Endodermal cell (in vitro differentiated cells): ENCODE measurements around the gene ADAM15. TPM values are rescaled to one million over a fixed set of nuclear protein-coding genes. Genes with fewer than 3 reads are reported as not detected.

Source experiments
- DNase-seq: peaks from one replicate; pipeline ENCODE4 v3.0.0-alpha.2; 2017
- H3K27ac ChIP-seq: 2 replicates; pipeline ENCODE4 v1.5.1; 2013; ENCODE audit warnings: mild to moderate bottlenecking, low read depth, low read length, moderate library complexity
- H3K27me3 ChIP-seq: 2 replicates; pipeline ENCODE4 v1.6.1; 2013; ENCODE audit warnings: mild to moderate bottlenecking, low read length, moderate library complexity; ENCODE audit not compliant: insufficient read depth, control insufficient read depth, poor library complexity, severe bottlenecking
- H3K36me3 ChIP-seq: 2 replicates; pipeline ENCODE4 v1.7.0; 2013; ENCODE audit warnings: mild to moderate bottlenecking, low read length, moderate library complexity; ENCODE audit not compliant: control insufficient read depth, insufficient read depth
- H3K4me1 ChIP-seq: one replicate; pipeline ENCODE4 v1.7.0; 2013; ENCODE audit warnings: low read length; ENCODE audit not compliant: control insufficient read depth, insufficient read depth
- H3K4me3 ChIP-seq: 2 replicates; pipeline ENCODE4 v1.5.1; 2013; ENCODE audit warnings: mild to moderate bottlenecking, low read length, moderate library complexity
- H3K9ac ChIP-seq: 2 replicates; pipeline ENCODE4 v1.6.1; 2013; ENCODE audit warnings: mild to moderate bottlenecking, low read length, moderate library complexity; ENCODE audit not compliant: poor library complexity, severe bottlenecking; ENCODE audit errors: extremely low read depth
- H3K9me3 ChIP-seq: 2 replicates; pipeline ENCODE4 v1.6.1; 2013; ENCODE audit warnings: mild to moderate bottlenecking, low read length, moderate library complexity; ENCODE audit not compliant: control insufficient read depth
- H3K27ac Mint-ChIP-seq: 2 replicates; pipeline ENCODE4 v1.8.0; 2020; ENCODE audit warnings: mixed read lengths
- H3K27me3 Mint-ChIP-seq: 2 replicates; pipeline ENCODE4 v1.8.0; 2021; ENCODE audit warnings: mild to moderate bottlenecking, mixed read lengths; ENCODE audit not compliant: insufficient read depth
- H3K36me3 Mint-ChIP-seq: 2 replicates; pipeline ENCODE4 v1.8.0; 2020; ENCODE audit warnings: low read depth, mixed read lengths
- H3K4me1 Mint-ChIP-seq: 2 replicates; pipeline ENCODE4 v1.8.0; 2020; ENCODE audit warnings: mixed read lengths
- H3K4me3 Mint-ChIP-seq: 2 replicates; pipeline ENCODE4 v1.8.0; 2020; ENCODE audit warnings: mild to moderate bottlenecking, moderate library complexity, mixed read lengths
- H3K9me3 Mint-ChIP-seq: 2 replicates; pipeline ENCODE4 v1.8.0; 2020; ENCODE audit warnings: mild to moderate bottlenecking, mixed read lengths
- WGBS, 2 experiments: methylation state at CpG; one replicate each; pipeline versions ENCODE4 v1.1.5 to v1.1.7; 2013; ENCODE audit warnings: missing lambda C conversion rate in 2 of 2, mixed read lengths in 1 of 2; ENCODE audit not compliant: insufficient coverage in 1 of 2, insufficient read length in 1 of 2; 5-methylcytosine and 5-hydroxymethylcytosine counted together
- total RNA-seq, 2 donors: library from RNA; stranded (reverse); fragmentation: NEBNext Ultra II Directional in 1 of 2; extraction: Animal tissue kit (Norgen Biotek cat#: 25700) in 1 of 2; gene quantifications; 2 replicates in 1 of 2; 3 replicates in 1 of 2; pipeline ENCODE4 v1.2.1, GENCODE V29; 2021
- TF ChIP-seq, protein P1 (sequence below): fragments of 200-600 bp; sonication (generic); conservative IDR thresholded peaks from 2 replicates; pipeline ENCODE4 v1.5.0; 2021; ENCODE audit warnings: antibody characterized with exemption, mild to moderate bottlenecking

ADAM15 gene
- total RNA-seq, 2 donors from 2014 or later: 13.4 to 16.5 TPM

GRCh38 chr1:155009221-155009711, 41.9 kb upstream of the ADAM15 start:
- H3K4me1 ChIP-seq: peaks cover 7% of the 10 kb centered on the region
- TF ChIP-seq, protein P1, sequence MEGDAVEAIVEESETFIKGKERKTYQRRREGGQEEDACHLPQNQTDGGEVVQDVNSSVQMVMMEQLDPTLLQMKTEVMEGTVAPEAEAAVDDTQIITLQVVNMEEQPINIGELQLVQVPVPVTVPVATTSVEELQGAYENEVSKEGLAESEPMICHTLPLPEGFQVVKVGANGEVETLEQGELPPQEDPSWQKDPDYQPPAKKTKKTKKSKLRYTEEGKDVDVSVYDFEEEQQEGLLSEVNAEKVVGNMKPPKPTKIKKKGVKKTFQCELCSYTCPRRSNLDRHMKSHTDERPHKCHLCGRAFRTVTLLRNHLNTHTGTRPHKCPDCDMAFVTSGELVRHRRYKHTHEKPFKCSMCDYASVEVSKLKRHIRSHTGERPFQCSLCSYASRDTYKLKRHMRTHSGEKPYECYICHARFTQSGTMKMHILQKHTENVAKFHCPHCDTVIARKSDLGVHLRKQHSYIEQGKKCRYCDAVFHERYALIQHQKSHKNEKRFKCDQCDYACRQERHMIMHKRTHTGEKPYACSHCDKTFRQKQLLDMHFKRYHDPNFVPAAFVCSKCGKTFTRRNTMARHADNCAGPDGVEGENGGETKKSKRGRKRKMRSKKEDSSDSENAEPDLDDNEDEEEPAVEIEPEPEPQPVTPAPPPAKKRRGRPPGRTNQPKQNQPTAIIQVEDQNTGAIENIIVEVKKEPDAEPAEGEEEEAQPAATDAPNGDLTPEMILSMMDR: no peak
- no peaks in the 10 kb centered on the region for H3K9me3 Mint-ChIP-seq
- no peak overlapping the region for H3K27ac ChIP-seq
- no peak overlapping the region for H3K27ac Mint-ChIP-seq
- no peaks in the 10 kb centered on the region for H3K36me3 ChIP-seq
- H3K9ac ChIP-seq: no peak overlapping the region
- no peak overlapping the region for H3K4me3 ChIP-seq
- peaks cover 7% of the 10 kb centered on the region for H3K36me3 Mint-ChIP-seq
- DNase-seq: no peak
- no peaks in the 10 kb centered on the region for H3K27me3 Mint-ChIP-seq
- no peaks in the 10 kb centered on the region for H3K9me3 ChIP-seq
- peaks cover 19% of the 10 kb centered on the region for H3K4me1 Mint-ChIP-seq
- H3K4me3 Mint-ChIP-seq: no peak overlapping the region
- H3K27me3 ChIP-seq: no peaks in the 10 kb centered on the region
- 91 to 100% methylated on average over 4 to 12 of the region's 12 CpGs for WGBS, 2 experiments

DNA sequence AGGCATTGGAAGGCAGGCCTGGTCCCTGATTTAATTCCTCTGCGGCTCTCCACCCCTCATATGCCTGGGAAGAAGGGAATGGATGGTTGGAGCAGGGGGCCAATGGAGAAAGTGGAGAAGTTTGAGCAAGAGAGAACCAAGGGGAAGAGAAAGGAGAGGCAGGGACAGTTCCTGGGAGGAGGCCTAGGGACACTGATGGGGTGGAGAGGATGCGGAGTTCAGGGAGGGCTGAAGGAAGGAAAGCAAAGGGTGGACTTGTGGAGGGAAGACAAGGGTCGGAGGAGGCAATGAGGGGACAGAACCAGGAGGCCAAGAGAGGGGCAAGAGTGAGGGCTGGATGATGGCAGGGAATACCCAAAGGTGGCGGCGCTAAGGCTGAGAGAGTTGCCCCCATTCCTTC, 41.4 kb upstream of the ADAM15 start:
- no peak overlapping the region for H3K27ac ChIP-seq
- Mint-ChIP-seq H3K36me3 (peaks cover 8% of the 10 kb centered on the region), H3K9me3 (no peaks in the 10 kb centered on the region), H3K27ac (no peak overlapping the region), H3K4me3 (no peak overlapping the region), H3K4me1 (peaks cover 14% of the 10 kb centered on the region), H3K27me3 (no peaks in the 10 kb centered on the region)
- H3K4me3 ChIP-seq: no peak overlapping the region
- WGBS, 2 experiments: 90 to 98% methylated on average over 3 to 5 of the region's 5 CpGs
- H3K9ac ChIP-seq: no peak overlapping the region
- H3K4me1 ChIP-seq: peaks cover 2% of the 10 kb centered on the region
- H3K9me3 ChIP-seq: no peaks in the 10 kb centered on the region
- no peak for DNase-seq
- peaks cover 4% of the 10 kb centered on the region for H3K36me3 ChIP-seq
- TF ChIP-seq, protein P1: no peak
- H3K27me3 ChIP-seq: no peaks in the 10 kb centered on the region

- Histone ChIP-seq H3K27me3 (no peaks in the 10 kb centered on the region), H3K9ac (no peak overlapping the region), H3K4me3 (no peak overlapping the region), H3K9me3 (no peaks in the 10 kb centered on the region), H3K4me1 (no peaks in the 10 kb centered on the region), H3K36me3 (peaks cover 7% of the 10 kb centered on the region), H3K27ac (no peak overlapping the region)
- Mint-ChIP-seq H3K36me3 (peaks cover 8% of the 10 kb centered on the region), H3K27me3 (no peaks in the 10 kb centered on the region), H3K4me1 (peaks cover 14% of the 10 kb centered on the region), H3K4me3 (no peak overlapping the region), H3K9me3 (no peaks in the 10 kb centered on the region), H3K27ac (no peak overlapping the region)
- WGBS, 2 experiments: 40 to 83% methylated on average over 1 to 11 of the region's 11 CpGs
- DNase-seq: no peak
- TF ChIP-seq, protein P1: no peak
These were observed 40.8 kb upstream of the ADAM15 start for GRCh38 chr1:155010211-155010918.
